SU-DHL-6 (cell line): Measurements from ENCODE around the gene RNF182.
"Not testable (repeated sequence)": the region's sequence is repeated elsewhere in the genome, so short reads cannot be mapped to it uniquely, and the experiment has no call there.

Experiments
- H2AFZ ChIP-seq: fragments of 200-600 bp; sonication (generic); 2 replicates; pipeline ENCODE4 v1.6.1; 2014; ENCODE audit warnings: low read depth, mild to moderate bottlenecking, moderate library complexity, mixed read lengths, antibody characterized with exemption, low read length; ENCODE audit not compliant: severe bottlenecking
- H3F3A ChIP-seq: fragments of 200-600 bp; shearing (Covaris generic); 2 replicates; pipeline ENCODE4 v1.6.0; 2016; ENCODE audit warnings: antibody characterized with exemption, mild to moderate bottlenecking; ENCODE audit not compliant: insufficient read depth
- H3K27ac ChIP-seq: fragments of 200-600 bp; sonication (generic); 2 replicates; pipeline ENCODE4 v1.5.1; 2016; ENCODE audit warnings: low read depth, mild to moderate bottlenecking, low read length, moderate library complexity, mixed read lengths
- H3K27me3 ChIP-seq: fragments of 200-600 bp; sonication (generic), shearing (Covaris generic); 2 replicates; pipeline ENCODE4 v1.6.0; 2014; ENCODE audit warnings: mild to moderate bottlenecking, low read length
- H3K36me3 ChIP-seq: fragments of 200-600 bp; sonication (generic); 2 replicates; pipeline ENCODE4 v1.6.1; 2014; ENCODE audit warnings: mild to moderate bottlenecking, low read length, mixed read lengths
- H3K4me2 ChIP-seq: fragments of 300-600, 200-600 bp; shearing (Covaris generic), sonication (generic); 2 replicates; pipeline ENCODE4 v1.6.0; 2014; ENCODE audit warnings: low read length, low read depth, mild to moderate bottlenecking; ENCODE audit not compliant: poor library complexity, severe bottlenecking
- H3K4me3 ChIP-seq: fragments of 200-600 bp; sonication (generic); 2 replicates; pipeline ENCODE4 v1.5.1; 2014; ENCODE audit warnings: antibody characterized with exemption, low read length, mild to moderate bottlenecking, mixed read lengths; ENCODE audit not compliant: insufficient read depth, poor library complexity, severe bottlenecking
- H3K79me2 ChIP-seq: fragments of 200-600 bp; sonication (generic); 2 replicates; pipeline ENCODE4 v1.6.1; 2014; ENCODE audit warnings: mild to moderate bottlenecking, low read length, moderate library complexity; ENCODE audit not compliant: insufficient read depth
- H3K9ac ChIP-seq: fragments of 200-600 bp; sonication (generic); 2 replicates; pipeline ENCODE4 v1.7.0; 2014; ENCODE audit warnings: mild to moderate bottlenecking, low read length
- H3K9me2 ChIP-seq: fragments of 200-600 bp; sonication (generic); replicated peaks from 2 replicates; pipeline ENCODE4 v1.6.1; 2014; ENCODE audit warnings: low read length; ENCODE audit not compliant: insufficient read depth
- H3K9me3 ChIP-seq: fragments of 200-600 bp; sonication (generic); 2 replicates; pipeline ENCODE4 v1.6.1; 2014; ENCODE audit warnings: low read length, mixed read lengths; ENCODE audit not compliant: insufficient read depth
- H4K20me1 ChIP-seq: fragments of 200-600 bp; sonication (generic); 2 replicates; pipeline ENCODE4 v1.6.1; 2014; ENCODE audit warnings: low read depth, mild to moderate bottlenecking, antibody characterized with exemption, low read length, moderate library complexity, mixed read lengths
- EZH2phosphoT487 ChIP-seq: fragments of 200-600 bp; sonication (generic), shearing (Covaris generic); conservative IDR thresholded peaks from 2 replicates; pipeline ENCODE4 v1.6.1; 2018; ENCODE audit warnings: mild to moderate bottlenecking, antibody characterized with exemption, low read length, moderate library complexity, mixed read lengths
- TF ChIP-seq, protein P1 (sequence below): fragments of 200-600 bp; sonication (generic); IDR thresholded peaks from one replicate; pipeline ENCODE4 v1.5.1; 2017; ENCODE audit warnings: antibody characterized with exemption, mild to moderate bottlenecking, low read length, moderate library complexity; ENCODE audit not compliant: insufficient read depth, poor library complexity, severe bottlenecking

RNF182 gene, protein sequence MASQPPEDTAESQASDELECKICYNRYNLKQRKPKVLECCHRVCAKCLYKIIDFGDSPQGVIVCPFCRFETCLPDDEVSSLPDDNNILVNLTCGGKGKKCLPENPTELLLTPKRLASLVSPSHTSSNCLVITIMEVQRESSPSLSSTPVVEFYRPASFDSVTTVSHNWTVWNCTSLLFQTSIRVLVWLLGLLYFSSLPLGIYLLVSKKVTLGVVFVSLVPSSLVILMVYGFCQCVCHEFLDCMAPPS

DNA sequence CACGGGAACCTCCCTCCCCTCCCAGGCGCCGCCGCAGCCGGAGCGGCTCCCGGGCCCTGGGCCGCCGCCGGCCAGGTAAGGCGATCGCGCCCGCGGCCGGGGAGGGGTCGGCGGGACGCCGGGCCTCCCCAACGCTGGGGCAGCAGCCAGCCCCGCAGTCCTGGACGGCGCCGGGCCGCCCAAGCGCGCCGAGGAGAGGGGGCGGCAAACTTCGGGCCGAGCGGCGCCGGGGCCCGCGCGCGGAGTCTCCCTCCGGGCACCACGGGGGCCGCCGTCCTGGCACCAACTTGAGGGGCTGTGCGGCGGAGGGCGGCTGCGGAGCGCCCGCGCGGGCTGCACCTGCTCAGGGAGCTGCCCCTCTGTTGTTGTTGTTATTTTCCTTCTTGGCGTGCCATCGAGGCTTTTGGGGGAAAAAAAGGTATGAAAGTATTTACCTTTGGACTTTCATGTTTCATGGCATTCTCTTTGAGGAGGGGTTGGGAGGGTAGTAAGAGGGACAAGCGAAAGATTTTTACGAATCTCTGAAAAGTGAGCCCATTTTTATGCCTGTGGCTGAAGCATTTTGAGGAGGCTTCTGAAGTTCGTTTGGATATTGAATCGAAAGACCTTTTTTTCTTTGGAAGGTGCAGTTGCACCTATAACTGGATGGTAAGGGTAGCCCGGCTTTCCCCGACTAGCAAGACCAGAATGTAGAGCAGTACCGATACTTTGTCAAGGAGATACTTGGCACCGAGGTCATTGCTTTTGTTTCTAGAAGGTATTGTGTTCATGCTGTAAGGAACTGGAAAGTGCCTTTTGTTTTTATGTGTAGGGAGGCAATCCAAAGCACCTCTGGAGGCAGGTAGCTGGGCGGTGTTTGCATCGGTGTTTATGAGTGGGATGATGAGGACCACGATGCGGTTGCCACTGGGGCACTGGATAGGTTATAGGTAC is at the start of gene RNF182:
TSS of gene RNF182 (plus strand) at position 4 of the 933 bp plus-strand sequence. CDS start 52,168 bp downstream, outside the sequence.
- Histone ChIP-seq H3K9me3 (no peaks in the 10 kb centered on the region), H3K79me2 (no peaks in the 10 kb centered on the region), H3K9ac (peak within 1 kb of the TSS; percentile 29; the same call in 1 of the 2 replicates), H3K36me3 (no peaks in the 10 kb centered on the region), H3K27ac (no peak within 1 kb of the TSS), H3K4me2 (peak within 1 kb of the TSS; percentile 55), H4K20me1 (no peaks in the 10 kb centered on the region), H3K4me3 (peak within 1 kb of the TSS; percentile 40), H3K9me2 (no peaks in the 10 kb centered on the region), H3F3A (no peaks in the 10 kb centered on the region), H3K27me3 (0 out of 2 replicates have a peak, but pooled peaks cover 9% of the 10 kb centered on the region), H2AFZ (peak within 1 kb of the TSS; percentile 8)
- TF ChIP-seq, protein P1, sequence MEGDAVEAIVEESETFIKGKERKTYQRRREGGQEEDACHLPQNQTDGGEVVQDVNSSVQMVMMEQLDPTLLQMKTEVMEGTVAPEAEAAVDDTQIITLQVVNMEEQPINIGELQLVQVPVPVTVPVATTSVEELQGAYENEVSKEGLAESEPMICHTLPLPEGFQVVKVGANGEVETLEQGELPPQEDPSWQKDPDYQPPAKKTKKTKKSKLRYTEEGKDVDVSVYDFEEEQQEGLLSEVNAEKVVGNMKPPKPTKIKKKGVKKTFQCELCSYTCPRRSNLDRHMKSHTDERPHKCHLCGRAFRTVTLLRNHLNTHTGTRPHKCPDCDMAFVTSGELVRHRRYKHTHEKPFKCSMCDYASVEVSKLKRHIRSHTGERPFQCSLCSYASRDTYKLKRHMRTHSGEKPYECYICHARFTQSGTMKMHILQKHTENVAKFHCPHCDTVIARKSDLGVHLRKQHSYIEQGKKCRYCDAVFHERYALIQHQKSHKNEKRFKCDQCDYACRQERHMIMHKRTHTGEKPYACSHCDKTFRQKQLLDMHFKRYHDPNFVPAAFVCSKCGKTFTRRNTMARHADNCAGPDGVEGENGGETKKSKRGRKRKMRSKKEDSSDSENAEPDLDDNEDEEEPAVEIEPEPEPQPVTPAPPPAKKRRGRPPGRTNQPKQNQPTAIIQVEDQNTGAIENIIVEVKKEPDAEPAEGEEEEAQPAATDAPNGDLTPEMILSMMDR, result no peak
- peak; percentile 85; the same call in 1 of the 2 replicates for TF ChIP-seq EZH2phosphoT487

DNA sequence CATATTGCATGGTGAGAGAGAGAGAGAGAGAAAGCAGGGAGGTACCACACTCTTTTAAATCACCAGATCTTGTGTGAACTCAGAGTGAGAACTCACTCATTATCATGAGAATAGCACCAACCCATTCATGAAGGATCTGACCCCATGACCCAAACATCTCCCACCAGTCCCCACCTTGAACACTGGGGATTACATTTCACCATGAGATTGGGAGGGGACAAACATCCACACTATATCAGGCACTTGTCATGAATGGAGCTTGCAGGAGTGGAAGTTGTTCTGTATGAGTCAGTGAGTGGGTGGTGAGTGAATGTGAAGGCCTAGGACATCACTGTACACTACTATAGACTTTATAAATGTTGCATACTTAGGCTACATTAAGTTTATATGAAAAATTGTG is 47.7 kb upstream of the RNF182 start:
- Histone ChIP-seq H3K79me2 (no peaks in the 10 kb centered on the region), H3K27ac (no peak overlapping the region), H3K27me3 (no peaks in the 10 kb centered on the region), H3K9me3 (no peaks in the 10 kb centered on the region), H3K4me2 (no peak overlapping the region), H2AFZ (no peak overlapping the region), H3K4me3 (no peak overlapping the region), H3K9ac (no peak overlapping the region), H3K36me3 (no peaks in the 10 kb centered on the region), H3K9me2 (no peaks in the 10 kb centered on the region), H4K20me1 (no peaks in the 10 kb centered on the region), H3F3A (no peaks in the 10 kb centered on the region)
- TF ChIP-seq, protein P1, result no peak
- no peak for TF ChIP-seq EZH2phosphoT487

DNA sequence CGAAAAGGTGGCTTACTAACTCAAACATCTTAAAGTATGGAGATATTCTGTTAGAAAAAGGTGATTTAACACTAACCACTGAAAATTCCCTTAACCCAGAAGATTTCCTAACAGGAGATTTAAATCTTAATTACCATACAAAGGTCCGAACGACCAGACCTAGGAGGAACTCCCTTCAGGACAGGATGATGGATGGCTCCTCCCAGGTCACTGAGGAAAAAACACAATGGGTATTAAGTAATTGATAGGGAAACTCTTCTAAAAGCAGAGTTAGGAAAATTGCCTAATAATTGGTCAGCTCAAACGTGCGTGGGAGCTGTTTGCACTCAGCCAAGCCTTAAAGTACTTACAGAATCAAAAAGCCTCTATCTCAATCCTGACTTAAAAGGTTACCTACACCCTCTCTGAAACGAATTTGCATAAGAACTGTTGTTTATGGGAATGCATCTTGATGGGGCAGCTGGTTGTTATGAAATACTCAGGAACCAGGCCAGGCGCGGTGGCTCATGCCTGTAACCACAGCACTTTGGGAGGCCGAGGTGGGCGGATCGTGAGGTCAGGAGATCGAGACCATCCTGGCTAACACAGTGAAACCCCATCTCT is 44.6 kb upstream of the RNF182 start:
- H3K9me2 ChIP-seq, H3K4me3 ChIP-seq, H3K9ac ChIP-seq, H4K20me1 ChIP-seq, H2AFZ ChIP-seq, H3K4me2 ChIP-seq, H3K27ac ChIP-seq, H3K9me3 ChIP-seq, H3K36me3 ChIP-seq, H3F3A ChIP-seq, H3K27me3 ChIP-seq, H3K79me2 ChIP-seq: not testable (repeated sequence)
